ENCODE results near the gene AKTIP.
"Not testable (repeated sequence)": the region's sequence is repeated elsewhere in the genome, so short reads cannot be mapped to it uniquely, and the experiment has no call there.

The AKTIP gene

DNA sequence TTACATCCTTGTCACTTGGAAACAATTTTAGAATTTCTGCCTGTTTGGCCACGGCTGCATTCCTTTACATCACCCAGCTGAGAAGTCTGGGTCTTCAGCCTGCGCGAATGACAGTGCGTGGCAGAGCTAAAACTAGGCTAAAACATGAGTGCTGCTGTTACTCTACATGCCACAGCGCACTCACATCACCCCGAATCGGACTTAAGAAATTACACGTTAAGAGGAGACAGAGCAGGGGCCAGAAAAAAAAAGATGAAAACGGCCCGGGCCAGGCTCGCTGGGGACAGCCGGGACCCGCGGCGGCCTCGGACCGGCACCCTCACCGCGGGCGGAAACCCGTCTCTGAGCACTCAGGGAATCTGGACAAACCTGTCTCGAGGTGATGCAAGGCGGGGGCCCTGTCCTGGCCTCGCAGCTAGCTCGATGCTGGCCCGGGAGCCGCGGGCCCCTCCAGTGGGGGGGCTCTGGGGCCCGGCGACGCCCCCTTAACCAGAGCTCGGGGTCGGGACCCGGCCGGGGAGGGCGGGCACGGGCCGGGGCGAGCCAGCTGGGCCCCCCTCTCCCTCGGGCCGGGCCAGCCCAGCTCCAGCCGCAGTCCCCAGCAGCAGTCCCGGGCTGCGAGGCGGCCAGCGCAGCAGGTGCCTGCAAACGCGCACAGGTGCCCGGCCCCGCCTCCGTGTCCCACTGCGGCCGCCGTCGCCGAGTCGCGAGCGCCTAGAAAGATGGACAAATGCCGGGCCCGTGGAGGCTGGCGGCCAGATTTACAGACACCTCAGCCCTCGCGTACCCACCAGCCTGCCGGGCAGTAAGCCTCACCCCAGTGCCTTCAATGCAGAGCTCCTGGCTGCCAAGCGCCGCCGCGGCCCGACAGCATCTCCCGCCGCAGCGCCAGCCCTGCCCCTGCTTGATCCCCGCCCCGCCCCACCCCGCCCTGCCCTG is at the start of gene AKTIP:
AKTIP (minus strand) TSS at position 879 of the 939 bp plus-strand sequence. CDS start 2,950 bp downstream, outside the sequence.
- peak within 1 kb of the TSS; percentile 89 for H3K4me3 Mint-ChIP-seq
- DNase-seq, result peak; percentile 89
- no peaks in the 10 kb centered on the region for H3K27me3 Mint-ChIP-seq
- H3K4me1 Mint-ChIP-seq (ENCODE audit: low read depth), result peaks cover 60% of the 10 kb centered on the region
- no peaks in the 10 kb centered on the region for H3K9me3 Mint-ChIP-seq
- peaks cover 32% of the 10 kb centered on the region for H3K36me3 Mint-ChIP-seq (ENCODE audit: low read depth)
- peak within 1 kb of the TSS; percentile 91 for H3K27ac Mint-ChIP-seq

- H3K4me3 Mint-ChIP-seq, result no peak overlapping the region
- H3K4me1 Mint-ChIP-seq (ENCODE audit: low read depth), result peaks cover 26% of the 10 kb centered on the region
- peaks cover 18% of the 10 kb centered on the region for H3K27me3 Mint-ChIP-seq
- peak; percentile 59 for DNase-seq
- H3K27ac Mint-ChIP-seq, result no peak overlapping the region
- no peaks in the 10 kb centered on the region for H3K9me3 Mint-ChIP-seq
- H3K36me3 Mint-ChIP-seq (ENCODE audit: low read depth), result no peaks in the 10 kb centered on the region
Measured at GRCh38 chr16:53549970-53550690, 47.1 kb upstream of the AKTIP start.

DNA sequence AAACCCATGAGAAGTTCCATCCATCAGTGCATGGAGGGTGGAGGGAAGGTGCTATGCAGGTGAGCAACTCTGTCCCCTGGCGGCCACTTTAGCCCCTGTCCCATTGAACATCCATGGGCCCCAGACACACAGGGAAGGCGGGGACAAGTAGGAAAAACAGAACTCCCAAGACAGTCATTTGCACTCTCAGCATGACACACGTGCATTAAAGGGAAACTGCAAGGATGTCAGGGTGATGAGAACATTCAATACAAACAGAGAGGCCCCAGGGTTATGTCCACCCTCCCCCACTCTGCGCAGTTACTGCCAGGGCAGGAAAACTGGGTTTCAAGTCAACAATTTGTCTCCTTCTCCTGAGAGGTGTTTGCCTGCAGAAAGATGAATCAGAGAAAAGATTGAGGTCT is 44.0 kb upstream of the AKTIP start:
- Mint-ChIP-seq H3K27ac (no peak overlapping the region), H3K36me3 (ENCODE audit: low read depth) (no peaks in the 10 kb centered on the region), H3K27me3 (peaks cover 24% of the 10 kb centered on the region), H3K4me3 (no peak overlapping the region), H3K4me1 (ENCODE audit: low read depth) (peaks cover 37% of the 10 kb centered on the region), H3K9me3 (no peaks in the 10 kb centered on the region)
- no peak for DNase-seq

DNA sequence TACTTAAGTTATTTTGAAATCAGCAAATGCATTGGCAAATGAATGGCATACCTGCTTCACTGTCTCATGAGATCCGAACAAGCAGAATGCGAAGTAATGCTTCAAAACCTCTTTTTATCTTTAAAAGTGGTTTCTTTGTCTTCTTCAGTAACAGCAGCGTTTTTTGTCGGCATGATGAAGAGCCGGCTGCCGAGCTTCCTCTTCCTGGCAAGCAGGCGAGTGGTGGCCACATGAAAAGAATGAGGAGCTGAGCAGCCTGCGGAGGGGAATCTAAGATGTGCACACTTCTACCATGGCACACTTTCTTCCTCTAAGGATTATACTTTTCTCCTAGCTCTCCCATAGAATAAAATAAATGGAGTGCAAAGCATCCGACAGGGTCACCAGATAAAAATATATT is 42.4 kb upstream of the AKTIP start:
- H3K4me3 Mint-ChIP-seq, result peak overlapping the region; percentile 25
- H3K27me3 Mint-ChIP-seq, result peaks cover 19% of the 10 kb centered on the region
- peaks cover 37% of the 10 kb centered on the region for H3K4me1 Mint-ChIP-seq (ENCODE audit: low read depth)
- H3K27ac Mint-ChIP-seq, result no peak overlapping the region
- H3K9me3 Mint-ChIP-seq, result no peaks in the 10 kb centered on the region
- DNase-seq, result no peak
- H3K36me3 Mint-ChIP-seq (ENCODE audit: low read depth), result no peaks in the 10 kb centered on the region

DNA sequence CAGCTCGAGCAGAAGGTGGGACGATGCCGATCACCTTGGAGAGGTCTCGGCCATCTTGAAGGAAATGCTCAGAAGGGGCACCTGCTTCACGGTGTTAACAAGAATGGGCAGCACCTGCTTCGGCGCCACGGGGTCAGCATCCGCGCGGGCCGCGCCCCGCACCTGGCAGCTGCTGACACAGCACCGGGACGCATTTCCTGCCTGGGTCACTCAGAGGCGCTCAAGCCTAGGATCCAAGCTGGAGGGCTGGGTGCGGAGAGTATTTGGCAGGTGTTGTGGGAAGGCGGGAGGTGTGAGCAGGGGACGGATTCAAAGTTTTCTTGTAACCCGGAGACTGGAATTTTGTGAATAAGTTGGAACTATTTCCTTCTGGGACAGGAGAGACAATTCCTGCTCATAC is 39.3 kb upstream of the AKTIP start:
- H3K4me1 Mint-ChIP-seq (ENCODE audit: low read depth), result peaks cover 33% of the 10 kb centered on the region
- H3K27ac Mint-ChIP-seq, result no peak overlapping the region
- H3K36me3 Mint-ChIP-seq (ENCODE audit: low read depth), result no peaks in the 10 kb centered on the region
- H3K4me3 Mint-ChIP-seq, result no peak overlapping the region
- DNase-seq, result no peak
- peaks cover 13% of the 10 kb centered on the region for H3K27me3 Mint-ChIP-seq
- no peaks in the 10 kb centered on the region for H3K9me3 Mint-ChIP-seq

- Mint-ChIP-seq H3K27ac (no peak overlapping the region), H3K36me3 (ENCODE audit: low read depth) (no peaks in the 10 kb centered on the region), H3K9me3 (no peaks in the 10 kb centered on the region), H3K4me3 (no peak overlapping the region), H3K27me3 (peaks cover 13% of the 10 kb centered on the region), H3K4me1 (ENCODE audit: low read depth) (peaks cover 24% of the 10 kb centered on the region)
- no peak for DNase-seq
Measured at GRCh38 chr16:53541326-53541725, 38.3 kb upstream of the AKTIP start.

- not testable (repeated sequence) for H3K4me3 Mint-ChIP-seq; DNase-seq; H3K27ac Mint-ChIP-seq; H3K36me3 Mint-ChIP-seq (ENCODE audit: low read depth); H3K9me3 Mint-ChIP-seq; H3K27me3 Mint-ChIP-seq
- H3K4me1 Mint-ChIP-seq (ENCODE audit: low read depth), result peaks cover 22% of the 10 kb centered on the region
Measured at GRCh38 chr16:53539759-53540718, 37.0 kb upstream of the AKTIP start.

DNA sequence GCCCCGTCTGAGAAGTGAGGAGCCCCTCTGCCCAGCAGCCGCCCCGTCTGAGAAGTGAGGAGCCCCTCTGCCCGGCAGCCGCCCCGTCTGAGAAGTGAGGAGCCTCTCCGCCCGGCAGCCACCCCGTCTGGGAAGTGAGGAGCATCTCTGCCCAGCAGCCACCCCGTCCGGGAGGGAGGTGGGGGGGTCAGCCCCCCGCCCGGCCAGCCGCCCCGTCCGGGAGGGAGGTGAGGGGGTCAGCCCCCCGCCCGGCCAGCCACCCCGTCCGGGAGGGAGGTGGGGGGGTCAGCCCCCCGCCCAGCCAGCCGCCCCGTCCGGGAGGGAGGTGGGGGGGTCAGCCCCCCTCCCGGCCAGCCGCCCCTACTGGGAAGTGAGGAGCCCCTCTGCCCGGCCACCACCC is 36.3 kb upstream of the AKTIP start:
- peaks cover 23% of the 10 kb centered on the region for H3K4me1 Mint-ChIP-seq (ENCODE audit: low read depth)
- H3K27ac Mint-ChIP-seq; H3K36me3 Mint-ChIP-seq (ENCODE audit: low read depth); H3K9me3 Mint-ChIP-seq; H3K27me3 Mint-ChIP-seq; H3K4me3 Mint-ChIP-seq; DNase-seq: not testable (repeated sequence)

GRCh38 chr16:53537626-53538025 is 34.6 kb upstream of the AKTIP start:
- no peak for DNase-seq
- peaks cover 25% of the 10 kb centered on the region for H3K4me1 Mint-ChIP-seq (ENCODE audit: low read depth)
- H3K4me3 Mint-ChIP-seq, result no peak overlapping the region

DNA sequence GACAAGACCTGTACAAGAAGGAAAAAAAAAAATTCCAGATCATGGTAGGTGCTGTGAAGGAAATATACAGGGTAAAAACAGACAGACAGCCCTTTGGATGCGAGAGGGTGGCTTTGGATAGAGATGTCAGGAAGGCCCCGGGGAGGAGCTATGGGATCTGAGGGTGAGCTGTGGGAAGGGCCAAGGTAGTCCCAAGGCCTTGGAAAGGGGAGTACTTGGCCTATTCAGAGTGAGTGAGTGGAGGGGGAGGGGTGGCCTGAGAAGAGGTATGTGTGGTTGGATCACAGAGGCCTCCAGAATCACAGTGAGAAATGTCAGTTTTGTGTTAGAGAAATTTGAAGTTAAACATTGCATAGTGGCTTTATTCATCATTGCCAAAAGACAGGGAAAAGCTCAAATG is 31.2 kb upstream of the AKTIP start:
- no peaks in the 10 kb centered on the region for H3K27me3 Mint-ChIP-seq
- peaks cover 25% of the 10 kb centered on the region for H3K4me1 Mint-ChIP-seq (ENCODE audit: low read depth)
- no peak overlapping the region for H3K4me3 Mint-ChIP-seq
- no peak for DNase-seq
- no peaks in the 10 kb centered on the region for H3K36me3 Mint-ChIP-seq (ENCODE audit: low read depth)
- H3K27ac Mint-ChIP-seq, result peak overlapping the region; percentile 74
- H3K9me3 Mint-ChIP-seq, result no peaks in the 10 kb centered on the region

More at GRCh38 chr16:53537626-53538025, 34.6 kb upstream of the AKTIP start:
- Mint-ChIP-seq H3K36me3 (ENCODE audit: low read depth) (no peaks in the 10 kb centered on the region), H3K27ac (no peak overlapping the region), H3K27me3 (peaks cover 3% of the 10 kb centered on the region), H3K9me3 (no peaks in the 10 kb centered on the region)

DNA sequence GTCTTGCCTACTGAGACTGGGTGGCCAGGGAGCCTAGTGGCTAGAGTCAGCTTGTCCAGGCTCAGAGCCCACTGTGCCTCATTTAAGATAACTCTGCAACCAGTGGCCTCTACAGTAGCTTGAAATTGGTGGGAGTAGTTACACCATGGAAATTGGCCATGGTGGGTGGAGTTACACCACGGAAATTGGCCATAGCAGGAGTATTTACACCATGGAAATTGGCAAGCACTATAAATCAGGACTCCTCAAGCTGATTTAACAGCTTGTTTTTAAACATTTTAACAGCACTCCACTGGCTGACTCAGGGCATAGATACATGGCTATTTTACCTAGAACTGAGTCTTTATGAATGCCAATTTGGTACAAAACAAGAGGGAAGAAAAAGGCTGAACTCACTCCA is 27.7 kb upstream of the AKTIP start:
- DNase-seq, result no peak
- Mint-ChIP-seq H3K27ac (no peak overlapping the region), H3K4me3 (no peak overlapping the region), H3K9me3 (no peaks in the 10 kb centered on the region), H3K27me3 (no peaks in the 10 kb centered on the region), H3K36me3 (ENCODE audit: low read depth) (no peaks in the 10 kb centered on the region), H3K4me1 (ENCODE audit: low read depth) (peaks cover 18% of the 10 kb centered on the region)

DNA sequence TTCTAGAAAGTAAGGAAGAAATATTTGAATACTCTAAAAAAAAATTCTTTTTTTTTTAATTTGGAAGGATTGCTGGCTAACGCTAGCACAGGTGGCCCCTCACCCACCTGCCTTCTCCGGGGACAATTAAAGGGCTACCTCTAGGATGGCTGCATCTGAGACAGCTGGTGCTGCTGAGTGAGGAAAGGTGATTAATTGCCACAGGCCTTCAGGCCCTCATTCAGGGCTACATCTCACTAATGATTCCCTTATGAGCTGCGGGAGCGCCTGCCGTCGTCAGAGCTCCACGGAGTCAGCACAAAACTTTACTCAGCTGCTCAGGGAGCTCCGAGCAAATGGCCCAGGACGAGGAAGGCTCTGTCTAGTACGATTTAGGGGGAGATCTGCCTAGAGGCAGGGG is 27.0 kb upstream of the AKTIP start:
- no peaks in the 10 kb centered on the region for H3K36me3 Mint-ChIP-seq (ENCODE audit: low read depth)
- DNase-seq, result no peak
- H3K4me1 Mint-ChIP-seq (ENCODE audit: low read depth), result peaks cover 12% of the 10 kb centered on the region
- H3K27ac Mint-ChIP-seq, result no peak overlapping the region
- no peaks in the 10 kb centered on the region for H3K27me3 Mint-ChIP-seq
- no peaks in the 10 kb centered on the region for H3K9me3 Mint-ChIP-seq
- no peak overlapping the region for H3K4me3 Mint-ChIP-seq

DNA sequence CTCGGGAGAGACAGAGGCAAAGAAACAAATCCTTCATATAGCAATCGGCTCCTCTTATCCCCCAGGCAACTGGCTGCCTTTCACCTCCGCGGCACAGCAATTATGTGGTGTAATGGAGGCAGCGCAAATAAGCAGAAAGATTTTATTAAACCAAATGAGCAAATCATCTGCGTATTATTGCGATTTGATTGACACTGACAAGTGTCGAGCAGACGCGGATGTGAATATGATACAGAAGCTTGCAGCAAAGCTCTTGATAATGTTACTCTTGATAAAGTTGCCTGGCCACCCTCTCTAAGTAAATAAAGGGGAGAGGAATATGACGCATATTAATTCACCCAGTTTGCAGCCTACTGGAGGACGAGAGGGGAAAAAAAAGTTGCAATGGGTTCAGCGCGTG is 26.5 kb upstream of the AKTIP start:
- Mint-ChIP-seq H3K9me3 (no peaks in the 10 kb centered on the region), H3K4me3 (no peak overlapping the region), H3K36me3 (ENCODE audit: low read depth) (no peaks in the 10 kb centered on the region), H3K27ac (no peak overlapping the region), H3K27me3 (no peaks in the 10 kb centered on the region), H3K4me1 (ENCODE audit: low read depth) (peaks cover 7% of the 10 kb centered on the region)
- no peak for DNase-seq

- no peak for DNase-seq
- Mint-ChIP-seq H3K36me3 (ENCODE audit: low read depth) (no peaks in the 10 kb centered on the region), H3K9me3 (no peaks in the 10 kb centered on the region), H3K4me3 (no peak overlapping the region), H3K27me3 (no peaks in the 10 kb centered on the region), H3K27ac (no peak overlapping the region), H3K4me1 (ENCODE audit: low read depth) (no peaks in the 10 kb centered on the region)
Measured at GRCh38 chr16:53528797-53529196, 25.8 kb upstream of the AKTIP start.

Data from activated T-cell treated with anti-CD3 and anti-CD28 coated beads, Interleukin-2, amount 50 U/mL, for 24 hours (primary cell).